Activated T-cell treated with anti-CD3 and anti-CD28 coated beads, Interleukin-2, amount 50 U/mL, for 72 hours (primary cell): Measurements from ENCODE around the gene S100A2. TPM values are rescaled to one million over a fixed set of nuclear protein-coding genes. Genes with fewer than 3 reads are reported as not detected.
"Not testable (repeated sequence)": the region's sequence is repeated elsewhere in the genome, so short reads cannot be mapped to it uniquely, and the experiment has no call there.

ENCODE experiments used
- ATAC-seq, 2 donors: fragments of 150-1000 bp; cut with Tn5 transposase; replicated peaks in 1 of 2; 2 replicates each; pipeline ENCODE4 v1.10.0; 2021; ENCODE audit warnings: moderate library complexity in 2 of 2, mild to moderate bottlenecking in 1 of 2
- DNase-seq, 2 donors: peaks; one replicate each; pipeline ENCODE4 v3.0.0; 2021 to 2022; ENCODE audit warnings: mixed read lengths in 1 of 2
- H3K27ac Mint-ChIP-seq: one replicate; pipeline ENCODE4 v1.8.0; 2022; ENCODE audit warnings: mild to moderate bottlenecking, moderate library complexity, mixed read lengths
- H3K27me3 Mint-ChIP-seq: one replicate; pipeline ENCODE4 v1.8.0; 2022; ENCODE audit warnings: low read depth, mixed read lengths
- H3K36me3 Mint-ChIP-seq, 2 donors: one replicate each; pipeline ENCODE4 v1.8.0; 2022; ENCODE audit warnings: mixed read lengths in 2 of 2, mild to moderate bottlenecking in 1 of 2; ENCODE audit not compliant: insufficient read depth in 2 of 2
- H3K4me1 Mint-ChIP-seq: one replicate; pipeline ENCODE4 v1.8.0; 2022; ENCODE audit warnings: low read depth, mixed read lengths
- H3K4me3 Mint-ChIP-seq, 2 donors: one replicate each; pipeline ENCODE4 v1.8.0; 2022; ENCODE audit warnings: mild to moderate bottlenecking in 2 of 2, mixed read lengths in 2 of 2, moderate library complexity in 2 of 2
- H3K9me3 Mint-ChIP-seq, 2 donors: one replicate each; pipeline ENCODE4 v1.8.0; 2022; ENCODE audit warnings: mixed read lengths in 2 of 2
- total RNA-seq, 2 donors: library from RNA; stranded (reverse); gene quantifications; one replicate each; pipeline ENCODE4 v1.2.3, GENCODE V29; 2022

Gene S100A2
- total RNA-seq, 2 donors from 2014 or later = 1.7 to 5.0 TPM

- Mint-ChIP-seq H3K9me3 (no peaks in the 10 kb centered on the region), H3K27ac (no peak overlapping the region), H3K4me3 (no peak overlapping the region), H3K36me3 (no peaks in the 10 kb centered on the region), H3K27me3 (no peaks in the 10 kb centered on the region), H3K4me1 (no peaks in the 10 kb centered on the region)
- no peak for DNase-seq
- ATAC-seq = no peak
Observed at GRCh38 chr1:153608089-153608682, 42.5 kb upstream of the S100A2 start.

GRCh38 chr1:153607381-153607780 is 41.7 kb upstream of the S100A2 start:
- no peak for ATAC-seq
- H3K27ac Mint-ChIP-seq = no peak overlapping the region
- no peak overlapping the region for H3K4me3 Mint-ChIP-seq

DNA sequence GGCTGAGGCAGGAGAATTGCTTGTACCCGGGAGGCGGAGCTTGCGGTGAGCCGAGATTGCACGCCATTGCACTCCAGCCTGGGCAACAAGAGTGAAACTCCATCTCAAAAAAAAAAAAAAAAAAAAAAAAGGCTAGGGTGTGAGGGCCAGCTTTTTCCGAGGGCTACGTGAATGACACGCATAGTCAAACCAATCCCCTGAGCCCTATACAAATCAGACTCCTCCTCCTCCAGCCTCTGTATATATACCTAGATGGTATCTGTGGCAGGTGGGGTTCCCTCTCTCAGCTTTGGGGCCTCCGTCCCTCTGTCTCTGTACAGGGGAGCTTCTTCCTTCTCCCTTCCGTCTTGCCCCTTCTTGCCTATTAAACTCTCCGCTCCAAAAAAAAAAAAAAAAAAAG is 40.5 kb upstream of the S100A2 start:
- Mint-ChIP-seq H3K27me3 (no peaks in the 10 kb centered on the region), H3K4me1 (no peaks in the 10 kb centered on the region), H3K27ac (no peak overlapping the region), H3K36me3 (no peaks in the 10 kb centered on the region), H3K9me3 (no peaks in the 10 kb centered on the region), H3K4me3 (no peak overlapping the region)
- DNase-seq (no peak), ATAC-seq (no peak)

More at GRCh38 chr1:153607381-153607780, 41.7 kb upstream of the S100A2 start:
- Mint-ChIP-seq H3K4me1 (no peaks in the 10 kb centered on the region), H3K27me3 (no peaks in the 10 kb centered on the region), H3K36me3 (no peaks in the 10 kb centered on the region), H3K9me3 (no peaks in the 10 kb centered on the region)
- DNase-seq = no peak

GRCh38 chr1:153602749-153603148 is 37.1 kb upstream of the S100A2 start:
- Mint-ChIP-seq H3K36me3 (no peaks in the 10 kb centered on the region), H3K27me3 (no peaks in the 10 kb centered on the region), H3K27ac (no peak overlapping the region), H3K9me3 (no peaks in the 10 kb centered on the region), H3K4me1 (peaks cover 13% of the 10 kb centered on the region), H3K4me3 (no peak overlapping the region)
- DNase-seq (no peak), ATAC-seq (no peak)

DNA sequence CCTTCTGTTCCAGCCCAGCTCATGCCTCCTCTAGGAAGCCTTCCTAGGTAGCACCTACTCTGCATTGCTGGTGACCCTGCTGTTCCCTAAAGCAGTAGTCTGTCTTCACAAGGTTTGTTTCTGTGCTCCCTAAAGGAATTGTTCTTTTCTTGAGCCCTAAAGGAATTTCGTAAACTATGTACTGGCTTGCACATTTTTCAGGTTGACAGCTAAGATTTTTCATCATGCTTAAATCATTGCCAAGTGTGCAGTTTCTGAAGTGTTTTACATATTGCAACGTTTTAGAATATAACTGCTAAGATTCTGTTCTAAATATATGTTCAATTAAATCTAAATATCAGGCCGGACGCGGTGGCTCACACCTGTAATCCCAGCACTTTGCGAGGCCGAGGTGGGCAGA is 34.2 kb upstream of the S100A2 start:
- DNase-seq (no peak), ATAC-seq (no peak)
- Mint-ChIP-seq H3K27me3 (no peaks in the 10 kb centered on the region), H3K36me3 (no peaks in the 10 kb centered on the region), H3K4me3 (no peak overlapping the region), H3K4me1 (peaks cover 24% of the 10 kb centered on the region), H3K9me3 (no peaks in the 10 kb centered on the region), H3K27ac (no peak overlapping the region)

DNA sequence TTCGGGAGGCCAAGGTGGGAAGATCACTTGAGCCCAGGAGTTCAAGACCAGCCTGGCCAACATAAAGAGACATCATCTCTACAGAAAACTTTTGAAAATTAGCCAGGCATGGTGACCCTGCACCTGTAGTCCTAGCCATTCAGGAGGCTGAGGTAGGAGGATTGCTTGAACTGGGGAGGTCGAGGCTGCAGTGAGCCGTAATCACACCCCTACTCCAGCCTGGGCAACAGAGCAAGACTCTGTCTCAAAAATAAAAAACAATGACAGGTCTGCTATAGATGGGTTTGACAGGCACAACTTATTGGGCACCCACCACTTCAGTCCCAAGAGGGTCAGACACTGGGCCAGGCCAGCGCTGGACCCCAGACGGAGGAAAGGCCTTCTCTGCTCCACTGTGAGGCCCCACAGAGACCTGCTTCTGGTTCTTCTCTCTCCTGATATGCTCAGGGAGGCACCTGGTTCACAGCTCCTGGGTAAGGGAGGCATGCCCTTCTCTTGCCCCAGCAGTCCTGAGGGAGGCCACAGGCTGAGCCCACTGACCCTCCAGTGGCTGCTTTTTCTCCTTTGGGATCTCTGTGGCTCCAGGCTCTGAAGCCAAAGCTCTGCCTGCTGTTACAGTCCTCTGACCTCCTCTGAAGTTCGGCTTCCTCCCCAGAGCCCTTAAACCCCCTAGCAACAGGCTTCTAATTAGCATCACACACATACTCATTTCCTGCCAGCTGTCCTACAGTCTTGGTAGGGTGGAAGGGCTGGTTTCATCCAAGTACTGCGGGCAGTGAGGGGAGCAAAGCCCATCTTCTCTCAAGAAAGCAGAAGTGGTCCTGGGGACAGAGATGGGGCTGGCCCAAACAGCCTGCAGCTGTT is 32.9 kb upstream of the S100A2 start:
- H3K4me1 Mint-ChIP-seq = peaks cover 24% of the 10 kb centered on the region
- H3K4me3 Mint-ChIP-seq = peak overlapping the region; percentile 20 to 41
- H3K36me3 Mint-ChIP-seq = no peaks in the 10 kb centered on the region
- no peaks in the 10 kb centered on the region for H3K9me3 Mint-ChIP-seq
- H3K27ac Mint-ChIP-seq = peak overlapping the region; percentile 23
- H3K27me3 Mint-ChIP-seq = no peaks in the 10 kb centered on the region
- peak; percentile 14 to 32 for DNase-seq
- ATAC-seq = peak; percentile 67 to 74

DNA sequence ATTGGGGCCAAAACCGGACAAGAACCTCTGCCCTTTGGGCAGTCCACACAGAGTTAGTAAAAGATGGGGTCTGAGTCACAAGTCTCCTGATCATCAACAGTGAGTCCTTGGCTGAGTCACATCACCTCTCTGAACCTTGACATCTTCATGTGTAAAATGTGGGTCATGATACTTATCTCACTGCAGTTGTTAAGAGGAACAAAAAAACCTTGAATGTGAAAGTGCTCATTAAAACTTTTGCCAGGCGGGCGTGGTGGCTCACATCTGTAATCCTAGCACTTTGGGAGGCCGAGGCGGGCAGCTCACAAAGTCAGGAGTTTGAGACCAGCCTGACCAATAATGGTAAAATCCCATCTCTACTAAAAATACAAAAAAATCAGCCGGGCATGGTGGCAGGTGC is 31.6 kb upstream of the S100A2 start:
- ATAC-seq = peak; percentile 97 to 99
- Mint-ChIP-seq H3K4me3 (peak overlapping the region; percentile 35 to 51), H3K9me3 (no peaks in the 10 kb centered on the region), H3K36me3 (no peaks in the 10 kb centered on the region), H3K27ac (peak overlapping the region; percentile 70), H3K27me3 (no peaks in the 10 kb centered on the region), H3K4me1 (peaks cover 24% of the 10 kb centered on the region)
- peak; percentile 33 to 38 for DNase-seq

DNA sequence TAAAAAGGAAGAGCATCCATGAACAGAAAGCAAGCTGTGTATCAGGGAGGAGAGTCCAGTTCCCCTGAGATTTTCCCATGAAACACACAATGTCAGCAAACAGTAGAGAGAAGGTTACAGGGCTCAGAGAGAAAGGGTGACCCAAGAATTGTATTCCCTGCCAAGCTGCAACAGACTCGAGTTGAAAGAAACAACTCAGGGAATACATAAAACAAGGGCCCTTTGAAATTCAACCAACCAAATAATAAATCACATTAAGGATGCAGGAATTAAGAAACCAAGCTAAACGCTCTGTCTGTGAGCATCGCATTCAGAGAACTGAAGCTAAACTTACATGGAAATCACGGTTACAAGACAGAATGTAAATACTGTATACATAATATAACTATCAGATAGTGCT is 27.1 kb upstream of the S100A2 start:
- Mint-ChIP-seq H3K9me3 (no peaks in the 10 kb centered on the region), H3K4me3 (no peak overlapping the region)

DNA sequence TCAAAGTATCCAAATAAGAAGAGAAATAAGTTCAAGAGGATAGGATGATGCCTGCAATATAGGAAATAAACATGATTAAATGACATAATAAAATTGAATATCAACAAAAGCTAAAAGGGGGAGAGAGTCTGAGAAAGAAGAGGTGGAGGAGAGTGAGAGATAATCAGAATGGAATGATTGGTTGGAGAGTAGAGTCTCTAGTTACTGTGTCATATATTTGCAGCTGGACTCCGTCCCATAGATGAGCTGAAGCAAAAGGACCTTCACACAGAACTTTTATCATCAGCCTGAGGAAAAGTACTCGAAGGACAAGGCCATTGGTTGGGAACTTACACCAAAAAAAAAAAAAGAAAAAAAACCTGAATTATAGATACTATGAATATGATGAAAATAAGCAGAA is 22.8 kb upstream of the S100A2 start:
- H3K36me3 Mint-ChIP-seq = no peaks in the 10 kb centered on the region
- H3K9me3 Mint-ChIP-seq = no peaks in the 10 kb centered on the region
- no peaks in the 10 kb centered on the region for H3K4me1 Mint-ChIP-seq
- H3K27me3 Mint-ChIP-seq = peaks cover 7% of the 10 kb centered on the region
- DNase-seq = no peak
- ATAC-seq = no peak
- peak overlapping the region; percentile 2 for H3K27ac Mint-ChIP-seq
- H3K4me3 Mint-ChIP-seq = no peak overlapping the region

More for the DNA sequence above, 27.1 kb upstream of the S100A2 start:
- H3K36me3 Mint-ChIP-seq = no peaks in the 10 kb centered on the region
- no peaks in the 10 kb centered on the region for H3K27me3 Mint-ChIP-seq
- ATAC-seq = no peak
- no peak overlapping the region for H3K27ac Mint-ChIP-seq
- DNase-seq = no peak
- peaks cover 11% of the 10 kb centered on the region for H3K4me1 Mint-ChIP-seq

DNA sequence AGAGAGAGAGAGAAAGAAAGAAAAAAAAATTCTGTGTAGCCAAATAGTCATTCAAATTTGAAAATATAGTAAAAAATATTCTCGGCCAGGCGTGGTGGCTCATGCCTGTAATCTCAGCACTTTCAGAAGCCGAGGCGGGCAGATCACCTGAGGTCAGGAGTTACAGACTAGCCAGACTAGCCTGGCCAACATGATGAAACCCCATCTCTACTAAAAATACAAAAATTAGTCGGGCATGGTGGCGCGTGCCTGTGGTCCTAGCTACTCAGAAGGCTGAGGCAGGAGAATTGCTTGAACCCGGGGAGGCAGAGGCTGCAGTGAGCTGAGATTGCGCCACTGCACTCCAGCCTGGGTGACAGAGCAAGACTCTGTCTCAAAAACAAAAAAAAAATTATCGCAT is 22.4 kb upstream of the S100A2 start:
- H3K27ac Mint-ChIP-seq = not testable (repeated sequence)

GRCh38 chr1:153587314-153587713 is 21.7 kb upstream of the S100A2 start:
- ATAC-seq (no peak), DNase-seq (no peak)
- Mint-ChIP-seq H3K4me3 (no peak overlapping the region), H3K36me3 (no peaks in the 10 kb centered on the region), H3K27ac (no peak overlapping the region), H3K4me1 (no peaks in the 10 kb centered on the region), H3K9me3 (no peaks in the 10 kb centered on the region), H3K27me3 (peaks cover 7% of the 10 kb centered on the region)

More for the DNA sequence above, 22.4 kb upstream of the S100A2 start:
- H3K36me3 Mint-ChIP-seq, H3K9me3 Mint-ChIP-seq, ATAC-seq, H3K4me3 Mint-ChIP-seq, H3K4me1 Mint-ChIP-seq, H3K27me3 Mint-ChIP-seq, DNase-seq: not testable (repeated sequence)

DNA sequence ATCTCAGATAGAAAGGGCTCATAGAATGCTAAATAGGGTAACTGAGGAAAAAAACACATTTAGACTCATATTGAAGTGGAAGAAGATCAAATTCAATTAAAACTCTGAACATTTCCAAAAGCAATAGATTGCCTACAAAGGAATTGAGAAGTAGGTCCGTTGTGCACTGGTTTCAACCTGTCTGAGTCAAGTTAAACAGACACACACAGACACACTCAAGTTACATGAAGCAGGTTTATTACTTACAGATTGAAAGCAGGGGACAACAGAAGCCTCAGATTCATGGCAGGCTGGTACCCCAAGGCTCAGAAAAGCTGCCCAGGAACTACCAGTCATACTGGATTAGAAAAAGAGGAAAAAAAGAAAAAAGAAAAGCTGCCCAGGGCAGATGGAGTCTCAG is 20.7 kb upstream of the S100A2 start:
- DNase-seq = no peak

DNA sequence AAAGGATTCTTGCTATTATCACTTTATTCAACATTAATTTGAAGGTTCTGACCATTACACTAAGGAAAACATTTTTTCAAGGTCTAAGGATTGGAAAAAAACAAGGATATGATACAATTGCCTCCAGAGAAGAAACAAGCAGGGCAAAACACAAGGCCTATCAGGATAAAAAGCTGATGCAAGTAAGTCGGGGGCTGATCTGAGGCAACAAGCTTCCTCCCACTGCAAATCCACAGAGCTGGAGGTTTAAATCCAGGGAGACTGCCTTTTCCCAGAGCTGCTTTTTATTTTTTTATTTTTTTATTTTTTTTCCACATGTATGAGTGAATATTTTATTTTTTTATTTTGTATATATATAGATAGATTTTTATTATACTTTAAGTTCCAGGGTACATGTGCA is 19.4 kb upstream of the S100A2 start:
- no peaks in the 10 kb centered on the region for H3K9me3 Mint-ChIP-seq
- no peak overlapping the region for H3K27ac Mint-ChIP-seq
- H3K4me1 Mint-ChIP-seq = no peaks in the 10 kb centered on the region
- no peak for ATAC-seq
- no peak for DNase-seq
- H3K4me3 Mint-ChIP-seq = no peak overlapping the region
- H3K36me3 Mint-ChIP-seq = no peaks in the 10 kb centered on the region
- peaks cover 7% of the 10 kb centered on the region for H3K27me3 Mint-ChIP-seq

More for the DNA sequence above, 20.7 kb upstream of the S100A2 start:
- Mint-ChIP-seq H3K36me3 (no peaks in the 10 kb centered on the region), H3K4me3 (no peak overlapping the region), H3K4me1 (no peaks in the 10 kb centered on the region), H3K27ac (no peak overlapping the region), H3K9me3 (no peaks in the 10 kb centered on the region), H3K27me3 (peaks cover 7% of the 10 kb centered on the region)
- no peak for ATAC-seq
